ENCODE data around the gene PCDHB9. TPM values are rescaled to one million over a fixed set of nuclear protein-coding genes. Genes with fewer than 3 reads are reported as not detected.
"Not testable (repeated sequence)": the region's sequence is repeated elsewhere in the genome, so short reads cannot be mapped to it uniquely, and the experiment has no call there.

PCDHB9 gene
- total RNA-seq, result not detected in 2 replicates

DNA sequence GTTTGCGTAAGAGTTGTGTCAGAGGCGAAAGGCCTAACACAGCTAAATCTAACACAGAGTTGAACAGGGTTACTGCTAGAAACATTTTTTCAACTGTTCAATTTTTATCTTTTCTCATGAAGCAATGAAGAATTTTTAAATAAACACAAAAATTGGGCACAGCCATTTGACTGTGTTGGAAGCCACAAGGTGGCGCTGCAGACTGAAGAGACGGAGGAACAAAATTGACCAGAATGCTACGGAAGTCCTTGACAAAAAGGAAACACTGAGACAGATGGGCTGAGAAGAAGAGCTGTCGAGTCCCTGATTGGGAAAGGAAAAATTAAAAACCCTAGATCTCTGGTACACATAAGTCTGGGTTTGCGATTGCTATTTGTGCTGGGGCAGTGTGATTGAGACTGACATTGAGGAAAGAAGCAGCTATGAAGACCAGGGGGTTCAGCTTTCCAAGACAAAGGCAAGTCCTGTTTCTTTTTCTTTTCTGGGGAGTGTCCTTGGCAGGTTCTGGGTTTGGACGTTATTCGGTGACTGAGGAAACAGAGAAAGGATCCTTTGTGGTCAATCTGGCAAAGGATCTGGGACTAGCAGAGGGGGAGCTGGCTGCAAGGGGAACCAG, at the start of gene PCDHB9:
TSS of gene PCDHB9 (plus strand) at position 265 of the 616 bp plus-strand sequence. CDS start at position 423, 158 bp downstream.
- intact Hi-C loops (cut with micrococcal nuclease), result no loop called here

GRCh38 chr5:141137346-141137745, 49.6 kb upstream of the PCDHB9 start:
- intact Hi-C loops (cut with micrococcal nuclease), result not testable (repeated sequence)

DNA sequence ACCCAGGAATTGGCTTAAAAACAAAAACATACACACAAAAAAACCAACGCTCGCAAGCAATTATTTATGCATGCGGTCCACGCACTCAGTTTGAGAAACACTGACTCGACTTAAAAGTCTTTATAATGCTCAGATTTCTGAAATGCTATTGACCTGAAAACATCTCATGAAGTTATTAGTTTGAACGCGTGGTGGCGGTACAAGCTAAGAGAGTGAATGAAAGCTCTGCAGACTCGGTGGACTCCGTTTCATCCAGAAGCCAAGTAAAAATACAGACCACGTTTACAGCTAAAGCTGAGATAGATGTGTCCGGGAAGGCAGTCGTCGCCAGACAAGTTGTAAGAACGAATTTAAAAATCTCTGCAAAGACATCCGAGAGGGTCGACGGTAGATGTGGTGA, 37.1 kb upstream of the PCDHB9 start, which contains the start of gene PCDHB6:
TSS of gene PCDHB6 (plus strand) at position 246 of the 400 bp plus-strand sequence. CDS start 201 bp downstream, outside the sequence.
- intact Hi-C loops (cut with micrococcal nuclease), result no loop called here

- intact Hi-C loops (cut with micrococcal nuclease), result no loop called here
Observed at GRCh38 chr5:141150224-141150992, 36.6 kb upstream of the PCDHB9 start.

DNA sequence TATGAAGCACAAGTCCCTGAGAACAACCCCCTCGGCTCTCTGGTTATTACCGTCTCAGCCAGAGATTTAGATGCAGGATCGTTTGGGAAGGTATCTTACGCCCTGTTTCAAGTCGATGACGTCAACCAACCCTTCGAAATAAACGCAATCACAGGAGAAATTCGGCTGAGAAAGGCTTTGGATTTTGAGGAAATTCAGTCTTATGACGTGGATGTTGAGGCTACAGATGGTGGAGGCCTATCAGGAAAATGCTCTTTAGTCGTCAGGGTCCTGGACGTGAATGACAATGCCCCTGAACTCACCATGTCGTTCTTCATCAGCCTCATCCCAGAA, 36.0 kb upstream of the PCDHB9 start:
- intact Hi-C loops (cut with micrococcal nuclease), result no loop called here

DNA sequence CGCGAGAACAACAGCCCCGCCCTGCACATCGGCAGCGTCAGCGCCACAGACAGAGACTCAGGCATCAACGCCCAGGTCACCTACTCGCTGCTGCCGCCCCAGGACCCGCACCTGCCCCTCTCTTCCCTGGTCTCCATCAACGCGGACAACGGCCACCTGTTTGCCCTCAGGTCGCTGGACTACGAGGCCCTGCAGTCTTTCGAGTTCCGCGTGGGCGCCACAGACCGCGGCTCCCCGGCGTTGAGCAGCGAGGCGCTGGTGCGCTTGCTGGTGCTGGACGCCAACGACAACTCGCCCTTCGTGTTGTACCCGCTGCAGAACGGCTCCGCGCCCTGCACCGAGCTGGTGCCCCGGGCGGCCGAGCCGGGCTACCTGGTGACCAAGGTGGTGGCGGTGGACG, 35.3 kb upstream of the PCDHB9 start:
- intact Hi-C loops (cut with micrococcal nuclease), result not testable (repeated sequence)

DNA sequence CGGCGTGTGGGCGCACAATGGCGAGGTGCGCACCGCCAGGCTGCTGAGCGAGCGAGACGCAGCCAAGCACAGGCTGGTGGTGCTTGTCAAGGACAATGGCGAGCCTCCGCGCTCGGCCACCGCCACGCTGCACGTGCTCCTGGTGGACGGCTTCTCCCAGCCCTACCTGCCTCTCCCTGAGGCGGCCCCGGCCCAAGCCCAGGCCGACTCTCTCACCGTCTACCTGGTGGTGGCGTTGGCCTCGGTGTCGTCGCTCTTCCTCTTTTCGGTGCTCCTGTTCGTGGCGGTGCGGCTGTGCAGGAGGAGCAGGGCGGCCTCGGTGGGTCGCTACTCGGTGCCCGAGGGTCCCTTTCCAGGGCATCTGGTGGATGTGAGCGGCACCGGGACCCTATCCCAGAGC, 34.9 kb upstream of the PCDHB9 start:
- intact Hi-C loops (cut with micrococcal nuclease), result not testable (repeated sequence)

DNA sequence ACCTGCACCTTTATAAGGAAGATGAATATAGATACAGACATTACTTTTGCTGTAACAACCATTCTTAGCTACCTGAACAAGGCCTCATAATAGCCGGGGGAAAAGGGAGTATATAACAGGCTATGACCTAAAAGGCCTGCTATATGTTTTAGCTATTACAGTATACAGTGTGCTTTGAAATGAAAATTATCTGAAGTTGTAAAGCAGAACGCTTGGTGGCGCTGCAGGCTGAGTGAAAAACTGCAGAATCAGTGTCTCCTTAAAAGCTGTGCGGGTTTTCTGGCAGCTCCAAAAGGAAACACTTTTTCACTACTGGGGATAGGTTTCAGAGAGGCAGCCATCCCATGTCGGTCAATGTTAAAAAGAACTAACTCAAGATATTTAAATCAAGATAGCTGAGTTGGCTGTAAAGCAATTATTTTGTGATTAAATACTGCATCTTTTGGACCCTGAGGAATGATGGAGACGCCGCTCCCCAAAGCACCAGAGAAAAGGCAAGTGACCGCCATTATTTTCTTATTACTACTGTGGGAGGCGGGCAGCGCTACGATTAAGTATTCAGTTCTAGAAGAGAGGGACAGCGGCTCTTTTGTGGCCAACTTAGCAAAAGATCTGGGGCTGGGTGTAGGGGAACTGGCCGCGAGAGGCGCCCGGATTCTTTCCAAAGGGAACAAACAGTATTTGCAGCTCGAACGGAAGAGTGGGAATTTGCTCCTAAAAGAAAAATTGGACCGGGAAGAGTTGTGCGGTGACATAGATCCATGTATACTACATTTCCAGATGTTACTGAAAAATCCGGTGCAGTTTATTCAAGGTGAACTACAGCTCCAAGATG, 31.2 kb upstream of the PCDHB9 start:
- intact Hi-C loops (cut with micrococcal nuclease), result no loop called here

- intact Hi-C loops (cut with micrococcal nuclease), result not testable (repeated sequence)
Observed at GRCh38 chr5:141157356-141157755, 29.6 kb upstream of the PCDHB9 start.

- intact Hi-C loops (cut with micrococcal nuclease), result not testable (repeated sequence)
Observed at GRCh38 chr5:141157901-141158300, 29.1 kb upstream of the PCDHB9 start.

GRCh38 chr5:141172381-141173204, 14.4 kb upstream of the PCDHB9 start, which contains the start of gene PCDHB7:
TSS of gene PCDHB7 (plus strand) at chr5:141172644. CDS start at chr5:141172836, 192 bp downstream.
- intact Hi-C loops (cut with micrococcal nuclease), result no loop called here

DNA sequence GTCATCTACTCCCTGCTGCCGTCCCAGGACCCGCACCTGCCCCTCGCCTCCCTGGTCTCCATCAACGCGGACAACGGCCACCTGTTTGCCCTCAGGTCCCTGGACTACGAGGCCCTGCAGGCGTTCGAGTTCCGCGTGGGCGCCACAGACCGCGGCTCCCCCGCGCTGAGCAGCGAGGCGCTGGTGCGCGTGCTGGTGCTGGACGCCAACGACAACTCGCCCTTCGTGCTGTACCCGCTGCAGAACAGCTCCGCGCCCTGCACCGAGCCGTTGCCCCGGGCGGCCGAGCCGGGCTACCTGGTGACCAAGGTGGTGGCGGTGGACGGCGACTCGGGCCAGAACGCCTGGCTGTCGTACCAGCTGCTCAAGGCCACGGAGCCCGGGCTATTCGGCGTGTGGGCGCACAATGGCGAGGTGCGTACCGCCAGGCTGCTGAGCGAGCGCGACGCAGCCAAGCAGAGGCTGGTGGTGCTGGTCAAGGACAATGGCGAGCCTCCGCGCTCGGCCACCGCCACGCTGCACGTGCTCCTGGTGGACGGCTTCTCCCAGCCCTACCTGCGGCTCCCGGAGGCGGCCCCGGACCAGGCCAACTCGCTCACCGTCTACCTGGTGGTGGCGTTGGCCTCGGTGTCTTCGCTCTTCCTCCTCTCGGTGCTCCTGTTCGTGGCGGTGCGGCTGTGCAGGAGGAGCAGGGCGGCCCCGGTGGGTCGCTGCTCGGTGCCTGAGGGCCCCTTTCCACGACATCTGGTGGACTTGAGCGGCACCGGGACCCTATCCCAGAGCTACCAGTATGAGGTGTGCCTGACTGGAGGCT, 12.5 kb upstream of the PCDHB9 start:
- intact Hi-C loops (cut with micrococcal nuclease), result not testable (repeated sequence)

DNA sequence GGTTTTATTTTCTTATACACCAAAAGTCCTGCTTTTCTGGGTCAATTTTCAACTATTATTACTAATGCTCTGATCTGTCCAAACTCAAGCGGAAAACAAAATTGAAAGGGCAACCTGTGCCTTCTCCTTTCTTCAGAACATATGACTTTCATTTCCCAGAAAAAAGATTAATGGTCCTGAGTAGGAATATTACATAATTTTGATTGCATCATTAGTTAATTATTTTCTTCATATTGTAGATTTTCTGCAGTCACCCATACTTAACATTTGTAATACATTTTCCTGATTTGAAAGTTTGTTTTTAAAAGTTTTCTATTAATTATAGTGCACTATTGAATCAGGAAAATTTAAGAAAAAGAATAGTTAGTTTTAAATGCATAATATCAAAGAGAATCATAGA, 11.0 kb upstream of the PCDHB9 start:
- intact Hi-C loops (cut with micrococcal nuclease), result no loop called here

DNA sequence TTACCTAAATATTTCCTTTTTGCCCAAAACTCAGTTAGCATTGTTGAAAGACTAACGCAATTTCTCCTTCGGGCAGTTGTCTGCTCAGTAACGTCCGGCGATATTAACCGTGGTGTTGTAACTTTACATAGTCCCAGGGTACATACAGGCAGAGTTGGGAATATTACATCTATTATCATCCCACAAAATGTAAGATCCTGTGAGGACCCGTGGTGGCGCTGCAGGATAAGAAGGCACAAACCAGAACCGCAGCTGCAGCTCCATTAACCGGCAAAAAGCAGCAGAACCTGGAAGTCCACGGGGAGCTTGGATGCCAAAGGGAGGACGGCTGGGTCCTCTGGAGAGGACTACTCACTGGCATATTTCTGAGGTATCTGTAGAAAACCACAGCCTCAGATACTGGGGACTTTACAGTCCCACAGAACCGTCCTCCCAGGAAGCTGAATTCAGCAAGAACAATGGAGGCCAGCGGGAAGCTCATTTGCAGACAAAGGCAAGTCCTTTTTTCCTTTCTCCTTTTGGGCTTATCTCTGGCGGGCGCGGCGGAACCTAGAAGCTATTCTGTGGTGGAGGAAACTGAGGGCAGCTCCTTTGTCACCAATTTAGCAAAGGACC, 9.3 kb upstream of the PCDHB9 start, which contains the start of gene PCDHB8:
TSS of gene PCDHB8 (plus strand) at position 214 of the 615 bp plus-strand sequence. CDS start at position 459, 245 bp downstream.
- intact Hi-C loops (cut with micrococcal nuclease), result not testable (repeated sequence)

DNA sequence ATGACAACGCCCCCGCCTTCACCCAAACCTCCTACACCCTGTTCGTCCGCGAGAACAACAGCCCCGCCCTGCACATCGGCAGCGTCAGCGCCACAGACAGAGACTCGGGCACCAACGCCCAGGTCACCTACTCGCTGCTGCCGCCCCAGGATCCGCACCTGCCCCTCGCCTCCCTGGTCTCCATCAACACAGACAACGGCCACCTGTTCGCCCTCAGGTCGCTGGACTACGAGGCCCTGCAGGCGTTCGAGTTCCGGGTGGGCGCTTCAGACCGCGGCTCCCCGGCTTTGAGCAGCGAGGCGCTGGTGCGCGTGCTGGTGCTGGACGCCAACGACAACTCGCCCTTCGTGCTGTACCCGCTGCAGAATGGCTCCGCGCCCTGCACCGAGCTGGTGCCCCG, 7.6 kb upstream of the PCDHB9 start:
- intact Hi-C loops (cut with micrococcal nuclease), result not testable (repeated sequence)

DNA sequence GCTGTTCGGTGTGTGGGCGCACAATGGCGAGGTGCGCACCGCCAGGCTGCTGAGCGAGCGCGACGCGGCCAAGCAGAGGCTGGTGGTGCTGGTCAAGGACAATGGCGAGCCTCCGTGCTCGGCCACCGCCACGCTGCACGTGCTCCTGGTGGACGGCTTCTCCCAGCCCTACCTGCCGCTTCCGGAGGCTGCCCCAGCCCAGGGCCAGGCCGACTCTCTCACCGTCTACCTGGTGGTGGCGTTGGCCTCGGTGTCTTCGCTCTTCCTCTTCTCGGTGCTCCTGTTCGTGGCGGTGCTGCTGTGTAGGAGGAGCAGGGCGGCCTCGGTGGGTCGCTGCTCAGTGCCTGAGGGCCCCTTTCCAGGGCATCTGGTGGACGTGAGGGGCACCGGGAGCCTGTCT, 7.1 kb upstream of the PCDHB9 start:
- intact Hi-C loops (cut with micrococcal nuclease), result not testable (repeated sequence)

- intact Hi-C loops (cut with micrococcal nuclease), result no loop called here
Observed at GRCh38 chr5:141180313-141180712, 6.6 kb upstream of the PCDHB9 start.

DNA sequence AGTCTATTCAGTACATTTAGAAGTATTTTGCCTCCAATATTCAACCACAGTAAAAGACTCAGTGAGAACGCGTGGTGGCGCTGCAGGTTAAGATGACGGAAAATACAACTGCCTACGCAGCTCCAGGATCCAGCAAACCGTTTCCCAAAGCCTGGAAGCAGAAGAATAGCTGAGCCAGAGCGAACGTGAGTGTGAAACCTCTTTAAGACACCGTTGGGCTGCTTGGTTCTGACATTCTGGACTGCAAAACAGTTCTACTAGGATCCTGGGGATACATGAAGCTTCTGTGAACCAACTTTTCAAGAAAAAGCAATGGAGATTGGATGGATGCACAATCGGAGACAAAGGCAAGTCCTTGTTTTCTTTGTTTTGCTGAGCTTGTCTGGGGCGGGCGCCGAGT, 4.7 kb upstream of the PCDHB9 start, which contains the start of gene PCDHB16:
TSS of gene PCDHB16 (plus strand) at position 140 of the 400 bp plus-strand sequence. CDS start at position 313, 173 bp downstream.
- intact Hi-C loops (cut with micrococcal nuclease), result no loop called here

GRCh38 chr5:141184117-141184855, 2.7 kb upstream of the PCDHB9 start:
- intact Hi-C loops (cut with micrococcal nuclease), result not testable (repeated sequence)
